ENCODE measurements around the gene PCDHB11.
"Not testable (repeated sequence)": the region's sequence is repeated elsewhere in the genome, so short reads cannot be mapped to it uniquely, and the experiment has no call there.

PCDHB11 gene

GRCh38 chr5:141179371-141179770 lies 20.1 kb upstream of the PCDHB11 start:
- not testable (repeated sequence) for H3K4me1 Mint-ChIP-seq; DNase-seq (ENCODE audit: low spot score in 2 of 2); H3K36me3 Mint-ChIP-seq; H3K27ac Mint-ChIP-seq; H3K9me3 Mint-ChIP-seq; ATAC-seq; H3K4me3 Mint-ChIP-seq

DNA sequence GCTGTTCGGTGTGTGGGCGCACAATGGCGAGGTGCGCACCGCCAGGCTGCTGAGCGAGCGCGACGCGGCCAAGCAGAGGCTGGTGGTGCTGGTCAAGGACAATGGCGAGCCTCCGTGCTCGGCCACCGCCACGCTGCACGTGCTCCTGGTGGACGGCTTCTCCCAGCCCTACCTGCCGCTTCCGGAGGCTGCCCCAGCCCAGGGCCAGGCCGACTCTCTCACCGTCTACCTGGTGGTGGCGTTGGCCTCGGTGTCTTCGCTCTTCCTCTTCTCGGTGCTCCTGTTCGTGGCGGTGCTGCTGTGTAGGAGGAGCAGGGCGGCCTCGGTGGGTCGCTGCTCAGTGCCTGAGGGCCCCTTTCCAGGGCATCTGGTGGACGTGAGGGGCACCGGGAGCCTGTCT lies 19.6 kb upstream of the PCDHB11 start:
- H3K27ac Mint-ChIP-seq; DNase-seq (ENCODE audit: low spot score in 2 of 2); H3K4me3 Mint-ChIP-seq; H3K4me1 Mint-ChIP-seq; H3K36me3 Mint-ChIP-seq; ATAC-seq; H3K9me3 Mint-ChIP-seq: not testable (repeated sequence)

- peaks cover 4% of the 10 kb centered on the region for H3K9me3 Mint-ChIP-seq
- no peak overlapping the region for H3K4me3 Mint-ChIP-seq
- H3K27ac Mint-ChIP-seq, result no peak overlapping the region
- DNase-seq (ENCODE audit: low spot score in 2 of 2), result no peak
- H3K36me3 Mint-ChIP-seq, result no peaks in the 10 kb centered on the region
- no peaks in the 10 kb centered on the region for H3K4me1 Mint-ChIP-seq
- ATAC-seq, result no peak
Observed at GRCh38 chr5:141180313-141180712, 19.1 kb upstream of the PCDHB11 start.

DNA sequence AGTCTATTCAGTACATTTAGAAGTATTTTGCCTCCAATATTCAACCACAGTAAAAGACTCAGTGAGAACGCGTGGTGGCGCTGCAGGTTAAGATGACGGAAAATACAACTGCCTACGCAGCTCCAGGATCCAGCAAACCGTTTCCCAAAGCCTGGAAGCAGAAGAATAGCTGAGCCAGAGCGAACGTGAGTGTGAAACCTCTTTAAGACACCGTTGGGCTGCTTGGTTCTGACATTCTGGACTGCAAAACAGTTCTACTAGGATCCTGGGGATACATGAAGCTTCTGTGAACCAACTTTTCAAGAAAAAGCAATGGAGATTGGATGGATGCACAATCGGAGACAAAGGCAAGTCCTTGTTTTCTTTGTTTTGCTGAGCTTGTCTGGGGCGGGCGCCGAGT lies 17.2 kb upstream of the PCDHB11 start, which contains the start of gene PCDHB16:
TSS of gene PCDHB16 (plus strand) at position 140 of the 400 bp plus-strand sequence. CDS start at position 313, 173 bp downstream.
- Mint-ChIP-seq H3K36me3 (no peaks in the 10 kb centered on the region), H3K27ac (no peak within 1 kb of the TSS), H3K4me1 (peaks cover 6% of the 10 kb centered on the region), H3K9me3 (peaks cover 4% of the 10 kb centered on the region), H3K4me3 (no peak within 1 kb of the TSS)
- DNase-seq (ENCODE audit: low spot score in 2 of 2), result no peak
- no peak for ATAC-seq

DNA sequence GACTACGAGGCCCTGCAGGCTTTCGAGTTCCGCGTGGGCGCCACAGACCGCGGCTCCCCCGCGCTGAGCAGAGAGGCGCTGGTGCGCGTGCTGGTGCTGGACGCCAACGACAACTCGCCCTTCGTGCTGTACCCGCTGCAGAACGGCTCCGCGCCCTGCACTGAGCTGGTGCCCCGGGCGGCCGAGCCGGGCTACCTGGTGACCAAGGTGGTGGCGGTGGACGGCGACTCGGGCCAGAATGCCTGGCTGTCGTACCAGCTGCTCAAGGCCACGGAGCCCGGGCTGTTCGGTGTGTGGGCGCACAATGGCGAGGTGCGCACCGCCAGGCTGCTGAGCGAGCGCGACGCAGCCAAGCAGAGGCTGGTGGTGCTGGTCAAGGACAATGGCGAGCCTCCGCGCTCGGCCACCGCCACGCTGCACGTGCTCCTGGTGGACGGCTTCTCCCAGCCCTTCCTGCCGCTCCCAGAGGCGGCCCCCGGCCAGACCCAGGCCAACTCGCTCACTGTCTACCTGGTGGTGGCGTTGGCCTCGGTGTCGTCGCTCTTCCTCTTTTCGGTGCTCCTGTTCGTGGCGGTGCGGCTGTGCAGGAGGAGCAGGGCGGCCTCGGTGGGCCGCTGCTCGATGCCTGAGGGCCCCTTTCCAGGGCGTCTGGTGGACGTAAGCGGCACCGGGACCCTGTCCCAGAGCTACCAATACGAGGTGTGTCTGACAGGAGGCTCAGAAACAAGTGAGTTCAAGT lies 15.1 kb upstream of the PCDHB11 start:
- DNase-seq (ENCODE audit: low spot score in 2 of 2); H3K36me3 Mint-ChIP-seq; H3K27ac Mint-ChIP-seq; H3K4me3 Mint-ChIP-seq; H3K9me3 Mint-ChIP-seq; ATAC-seq; H3K4me1 Mint-ChIP-seq: not testable (repeated sequence)

DNA sequence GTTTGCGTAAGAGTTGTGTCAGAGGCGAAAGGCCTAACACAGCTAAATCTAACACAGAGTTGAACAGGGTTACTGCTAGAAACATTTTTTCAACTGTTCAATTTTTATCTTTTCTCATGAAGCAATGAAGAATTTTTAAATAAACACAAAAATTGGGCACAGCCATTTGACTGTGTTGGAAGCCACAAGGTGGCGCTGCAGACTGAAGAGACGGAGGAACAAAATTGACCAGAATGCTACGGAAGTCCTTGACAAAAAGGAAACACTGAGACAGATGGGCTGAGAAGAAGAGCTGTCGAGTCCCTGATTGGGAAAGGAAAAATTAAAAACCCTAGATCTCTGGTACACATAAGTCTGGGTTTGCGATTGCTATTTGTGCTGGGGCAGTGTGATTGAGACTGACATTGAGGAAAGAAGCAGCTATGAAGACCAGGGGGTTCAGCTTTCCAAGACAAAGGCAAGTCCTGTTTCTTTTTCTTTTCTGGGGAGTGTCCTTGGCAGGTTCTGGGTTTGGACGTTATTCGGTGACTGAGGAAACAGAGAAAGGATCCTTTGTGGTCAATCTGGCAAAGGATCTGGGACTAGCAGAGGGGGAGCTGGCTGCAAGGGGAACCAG lies 12.4 kb upstream of the PCDHB11 start, which contains the start of gene PCDHB9:
TSS of gene PCDHB9 (plus strand) at position 265 of the 616 bp plus-strand sequence. CDS start at position 423, 158 bp downstream.
- H3K27ac Mint-ChIP-seq, result no peak within 1 kb of the TSS
- peaks cover 6% of the 10 kb centered on the region for H3K36me3 Mint-ChIP-seq
- no peak for DNase-seq (ENCODE audit: low spot score in 2 of 2)
- peaks cover 10% of the 10 kb centered on the region for H3K9me3 Mint-ChIP-seq
- peaks cover 7% of the 10 kb centered on the region for H3K4me1 Mint-ChIP-seq
- ATAC-seq, result no peak
- H3K4me3 Mint-ChIP-seq, result peak within 1 kb of the TSS; percentile 26

DNA sequence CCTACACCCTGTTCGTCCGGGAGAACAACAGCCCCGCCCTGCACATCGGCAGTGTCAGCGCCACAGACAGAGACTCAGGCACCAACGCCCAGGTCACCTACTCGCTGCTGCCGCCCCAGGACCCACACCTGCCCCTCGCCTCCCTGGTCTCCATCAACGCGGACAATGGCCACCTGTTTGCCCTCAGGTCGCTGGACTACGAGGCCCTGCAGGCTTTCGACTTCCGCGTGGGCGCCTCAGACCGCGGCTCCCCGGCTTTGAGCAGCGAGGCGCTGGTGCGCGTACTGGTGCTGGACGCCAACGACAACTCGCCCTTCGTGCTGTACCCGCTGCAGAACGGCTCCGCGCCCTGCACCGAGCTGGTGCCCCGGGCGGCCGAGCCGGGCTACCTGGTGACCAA lies 10.7 kb upstream of the PCDHB11 start:
- H3K4me1 Mint-ChIP-seq; H3K36me3 Mint-ChIP-seq; DNase-seq (ENCODE audit: low spot score in 2 of 2); H3K4me3 Mint-ChIP-seq; ATAC-seq; H3K9me3 Mint-ChIP-seq; H3K27ac Mint-ChIP-seq: not testable (repeated sequence)

- not testable (repeated sequence) for H3K36me3 Mint-ChIP-seq; H3K27ac Mint-ChIP-seq; DNase-seq (ENCODE audit: low spot score in 2 of 2); ATAC-seq; H3K9me3 Mint-ChIP-seq; H3K4me3 Mint-ChIP-seq; H3K4me1 Mint-ChIP-seq
Observed at GRCh38 chr5:141189131-141189530, 10.3 kb upstream of the PCDHB11 start.

- H3K4me3 Mint-ChIP-seq, result no peak within 1 kb of the TSS
- ATAC-seq, result no peak
- peaks cover 6% of the 10 kb centered on the region for H3K36me3 Mint-ChIP-seq
Observed at GRCh38 chr5:141192110-141192725, 7.2 kb upstream of the PCDHB11 start, which contains the start of gene PCDHB10. PCDHB10 (plus strand) TSS chr5:141192353; CDS start chr5:141192553, 200 bp downstream.

DNA sequence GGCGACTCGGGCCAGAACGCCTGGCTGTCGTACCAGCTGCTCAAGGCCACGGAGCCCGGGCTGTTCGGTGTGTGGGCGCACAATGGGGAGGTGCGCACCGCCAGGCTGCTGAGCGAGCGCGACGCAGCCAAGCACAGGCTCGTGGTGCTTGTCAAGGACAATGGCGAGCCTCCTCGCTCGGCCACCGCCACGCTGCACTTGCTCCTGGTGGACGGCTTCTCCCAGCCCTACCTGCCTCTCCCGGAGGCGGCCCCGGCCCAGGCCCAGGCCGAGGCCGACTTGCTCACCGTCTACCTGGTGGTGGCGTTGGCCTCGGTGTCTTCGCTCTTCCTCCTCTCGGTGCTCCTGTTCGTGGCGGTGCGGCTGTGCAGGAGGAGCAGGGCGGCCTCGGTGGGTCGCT lies 5.1 kb upstream of the PCDHB11 start:
- DNase-seq (ENCODE audit: low spot score in 2 of 2); H3K4me3 Mint-ChIP-seq; H3K36me3 Mint-ChIP-seq; ATAC-seq; H3K4me1 Mint-ChIP-seq; H3K27ac Mint-ChIP-seq: not testable (repeated sequence)
- peaks cover 14% of the 10 kb centered on the region for H3K9me3 Mint-ChIP-seq

More at GRCh38 chr5:141192110-141192725, 7.2 kb upstream of the PCDHB11 start, which contains the start of gene PCDHB10:
- H3K9me3 Mint-ChIP-seq, result peaks cover 19% of the 10 kb centered on the region
- H3K27ac Mint-ChIP-seq, result no peak within 1 kb of the TSS
- peaks cover under 1% of the 10 kb centered on the region for H3K4me1 Mint-ChIP-seq
- DNase-seq (ENCODE audit: low spot score in 2 of 2), result no peak

DNA sequence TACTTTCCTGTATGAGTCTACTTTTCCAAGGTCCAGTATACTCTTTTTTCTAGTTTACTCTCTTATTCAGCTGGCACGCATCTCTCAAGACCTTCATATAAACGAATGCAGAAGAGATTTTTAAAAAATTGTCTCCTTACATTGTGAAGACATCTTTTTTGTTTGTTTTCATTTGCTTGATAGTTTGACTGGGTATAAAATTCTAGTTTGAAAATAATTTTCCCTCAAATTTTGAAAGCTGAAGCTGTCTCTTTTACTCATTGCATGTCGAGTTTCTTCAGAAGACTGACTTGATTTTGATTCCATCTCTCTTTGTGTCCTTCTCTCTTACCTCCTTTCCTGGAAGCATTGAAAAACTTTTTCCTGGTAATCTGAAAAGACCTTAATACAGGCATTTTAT lies 3.1 kb upstream of the PCDHB11 start:
- no peak for DNase-seq (ENCODE audit: low spot score in 2 of 2)
- no peaks in the 10 kb centered on the region for H3K4me1 Mint-ChIP-seq
- no peaks in the 10 kb centered on the region for H3K36me3 Mint-ChIP-seq
- H3K27ac Mint-ChIP-seq, result no peak overlapping the region
- H3K4me3 Mint-ChIP-seq, result no peak overlapping the region
- peaks cover 14% of the 10 kb centered on the region for H3K9me3 Mint-ChIP-seq
- ATAC-seq, result no peak

- H3K4me1 Mint-ChIP-seq; H3K27ac Mint-ChIP-seq; H3K4me3 Mint-ChIP-seq; H3K36me3 Mint-ChIP-seq; DNase-seq (ENCODE audit: low spot score in 2 of 2); ATAC-seq: not testable (repeated sequence)
- H3K9me3 Mint-ChIP-seq, result peaks cover 11% of the 10 kb centered on the region
Observed at GRCh38 chr5:141201126-141201525, 1.7 kb downstream of the PCDHB11 start.

- H3K27ac Mint-ChIP-seq; H3K36me3 Mint-ChIP-seq; H3K4me3 Mint-ChIP-seq; H3K9me3 Mint-ChIP-seq; H3K4me1 Mint-ChIP-seq; ATAC-seq; DNase-seq (ENCODE audit: low spot score in 2 of 2): not testable (repeated sequence)
Observed at GRCh38 chr5:141201646-141202045, 2.2 kb downstream of the PCDHB11 start.

- Mint-ChIP-seq H3K9me3 (no peaks in the 10 kb centered on the region), H3K4me1 (no peaks in the 10 kb centered on the region), H3K27ac (no peak within 1 kb of the TSS), H3K36me3 (no peaks in the 10 kb centered on the region), H3K4me3 (no peak within 1 kb of the TSS)
- no peak for DNase-seq (ENCODE audit: low spot score in 2 of 2)
- no peak for ATAC-seq
Observed at GRCh38 chr5:141208478-141208877, 9.1 kb downstream of the PCDHB11 start, which contains the start of gene PCDHB12. PCDHB12 (plus strand) TSS chr5:141208719; CDS start chr5:141208908, 189 bp downstream.

DNA sequence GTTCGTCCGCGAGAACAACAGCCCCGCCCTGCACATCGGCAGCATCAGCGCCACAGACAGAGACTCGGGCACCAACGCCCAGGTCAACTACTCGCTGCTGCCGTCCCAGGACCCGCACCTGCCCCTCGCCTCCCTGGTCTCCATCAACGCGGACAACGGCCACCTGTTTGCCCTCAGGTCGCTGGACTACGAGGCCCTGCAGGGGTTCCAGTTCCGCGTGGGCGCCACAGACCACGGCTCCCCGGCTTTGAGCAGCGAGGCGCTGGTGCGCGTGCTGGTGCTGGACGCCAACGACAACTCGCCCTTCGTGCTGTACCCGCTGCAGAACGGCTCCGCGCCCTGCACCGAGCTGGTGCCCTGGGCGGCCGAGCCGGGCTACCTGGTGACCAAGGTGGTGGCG lies 10.9 kb downstream of the PCDHB11 start:
- not testable (repeated sequence) for ATAC-seq; H3K9me3 Mint-ChIP-seq; H3K27ac Mint-ChIP-seq; H3K4me1 Mint-ChIP-seq; H3K4me3 Mint-ChIP-seq; H3K36me3 Mint-ChIP-seq; DNase-seq (ENCODE audit: low spot score in 2 of 2)
